ENCODE measurements around the gene MTG2. TPM values are rescaled to one million over a fixed set of nuclear protein-coding genes. Genes with fewer than 3 reads are reported as not detected.

MTG2 gene
- total and polyA plus RNA-seq, 2 of the 8 experiments (the other 6 are each of a cell fraction or from before 2014, with no cell fraction given), result 14.4 to 22.8 TPM

DNA sequence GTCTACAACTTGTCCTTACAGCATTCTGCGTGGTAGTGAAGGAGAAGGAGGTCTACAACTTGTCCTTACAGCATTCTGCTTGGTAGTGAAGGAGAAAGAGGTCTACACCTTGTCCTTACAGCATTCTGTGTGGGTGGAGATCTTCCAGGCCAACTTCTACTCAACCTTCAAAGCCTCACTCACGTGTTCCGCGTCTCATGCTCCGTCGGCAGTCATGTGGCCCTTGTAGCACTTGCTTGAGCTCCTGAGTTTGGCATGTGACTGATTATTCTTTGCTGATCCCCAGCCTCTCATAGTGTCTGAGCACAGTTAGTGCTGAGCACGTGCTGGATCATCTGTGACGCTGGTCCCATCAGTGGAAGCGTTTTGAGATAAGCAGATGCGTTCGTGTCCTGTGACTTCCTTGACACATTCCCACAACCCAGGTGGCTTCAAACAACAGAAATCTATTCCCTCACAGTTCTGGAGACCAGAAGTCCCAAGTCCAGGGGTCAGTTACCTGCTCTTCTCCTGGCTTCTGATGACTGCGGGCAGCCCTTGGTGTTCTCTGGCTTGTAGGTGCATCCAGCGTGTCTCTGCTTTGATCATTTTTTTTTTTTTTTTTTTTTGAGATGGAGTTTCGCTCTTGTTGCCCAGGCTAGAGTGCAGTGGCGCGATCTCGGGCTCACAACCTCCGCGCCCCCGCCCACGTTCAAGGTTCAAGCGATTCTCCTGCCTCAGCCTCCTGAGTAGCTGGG lies 36.6 kb upstream of the MTG2 start (continued):
- TF ChIP-seq SP2 (IDR thresholded peaks at IDR 0.05; ENCODE audit: low read length) (no peak), SAP30 (IDR thresholded peaks at IDR 0.05; ENCODE audit: insufficient read depth, insufficient replicate concordance, low read length) (no peak), RNF2 (IDR thresholded peaks at IDR 0.05; ENCODE audit: borderline replicate concordance, low read depth, low read length, missing control alignments, poor library complexity, severe bottlenecking) (no peak)
- TF ChIP-seq, protein P1, sequence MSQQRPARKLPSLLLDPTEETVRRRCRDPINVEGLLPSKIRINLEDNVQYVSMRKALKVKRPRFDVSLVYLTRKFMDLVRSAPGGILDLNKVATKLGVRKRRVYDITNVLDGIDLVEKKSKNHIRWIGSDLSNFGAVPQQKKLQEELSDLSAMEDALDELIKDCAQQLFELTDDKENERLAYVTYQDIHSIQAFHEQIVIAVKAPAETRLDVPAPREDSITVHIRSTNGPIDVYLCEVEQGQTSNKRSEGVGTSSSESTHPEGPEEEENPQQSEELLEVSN (IDR thresholded peaks at IDR 0.05), result no peak
